GM18507 (cell line): ENCODE measurements around the gene CERS5.
A peak's percentile ranks its signal among the peaks of the same experiment; 100 is the strongest.
"Not testable (repeated sequence)": the region's sequence is repeated elsewhere in the genome, so short reads cannot be mapped to it uniquely, and the experiment has no call there.

ENCODE experiments used
- DNase-seq: peaks from one replicate; pipeline ENCODE4 v3.0.0; 2011; ENCODE audit warnings: low read depth; ENCODE audit not compliant: insufficient read length; ENCODE audit errors: extremely low spot score
- FAIRE-seq: peaks from 2 replicates; lab custom pipeline; 2011; peaks lifted over from hg19 to GRCh38; lab: Jason Lieb, UNC

Gene CERS5

GRCh38 chr12:50085615-50086072, 81.5 kb downstream of the CERS5 start:
- FAIRE-seq: peak; percentile 5
- DNase-seq: no peak

DNA sequence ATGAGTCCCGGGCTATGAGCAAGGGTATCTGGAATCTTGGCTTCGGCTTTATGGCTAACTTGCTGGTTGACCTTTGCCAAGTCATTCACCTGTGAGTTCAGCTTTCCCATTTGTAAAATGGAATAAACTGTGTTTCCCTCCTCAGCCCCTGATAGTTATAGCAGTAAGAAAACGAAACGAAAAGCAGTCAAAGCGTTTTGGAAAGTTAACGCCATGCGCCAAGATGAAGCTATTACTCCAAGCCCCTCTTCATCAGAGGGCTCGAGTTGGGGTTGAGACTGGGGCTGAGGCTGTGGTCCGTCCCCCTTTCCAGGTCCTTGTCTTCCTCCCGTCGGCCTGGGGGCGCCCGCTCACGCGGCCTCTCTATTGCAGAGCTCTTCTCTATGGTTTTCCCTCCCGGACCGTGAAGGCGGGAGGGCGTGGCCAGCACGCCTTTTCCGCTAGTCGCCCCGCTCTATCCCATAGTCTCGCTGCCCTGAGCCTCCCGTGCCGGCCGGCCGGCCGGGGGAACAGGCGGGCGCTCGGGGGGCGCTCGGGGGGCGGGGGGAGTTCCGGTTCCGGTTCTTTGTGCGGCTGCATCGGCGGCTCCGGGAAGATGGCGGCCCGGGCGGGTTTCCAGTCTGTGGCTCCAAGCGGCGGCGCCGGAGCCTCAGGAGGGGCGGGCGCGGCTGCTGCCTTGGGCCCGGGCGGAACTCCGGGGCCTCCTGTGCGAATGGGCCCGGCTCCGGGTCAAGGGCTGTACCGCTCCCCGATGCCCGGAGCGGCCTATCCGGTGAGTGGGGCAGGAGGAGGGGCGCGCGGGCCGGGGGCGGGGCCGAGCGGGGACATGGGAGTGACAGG, 82.2 kb downstream of the CERS5 start, which contains the start of gene SMARCD1:
Gene SMARCD1, plus strand, starts transcription at position 568 of the 840 bp plus-strand sequence. Its CDS starts 28 bp downstream, at position 596.
- FAIRE-seq (peak; percentile 89), DNase-seq (peak; percentile 84)

GRCh38 chr12:50084409-50084774, 82.8 kb downstream of the CERS5 start:
- FAIRE-seq: not testable (repeated sequence)

GRCh38 chr12:50083301-50083700, 83.9 kb downstream of the CERS5 start:
- no peak for DNase-seq
- FAIRE-seq: no peak

More at GRCh38 chr12:50084409-50084774, 82.8 kb downstream of the CERS5 start:
- not testable (repeated sequence) for DNase-seq

DNA sequence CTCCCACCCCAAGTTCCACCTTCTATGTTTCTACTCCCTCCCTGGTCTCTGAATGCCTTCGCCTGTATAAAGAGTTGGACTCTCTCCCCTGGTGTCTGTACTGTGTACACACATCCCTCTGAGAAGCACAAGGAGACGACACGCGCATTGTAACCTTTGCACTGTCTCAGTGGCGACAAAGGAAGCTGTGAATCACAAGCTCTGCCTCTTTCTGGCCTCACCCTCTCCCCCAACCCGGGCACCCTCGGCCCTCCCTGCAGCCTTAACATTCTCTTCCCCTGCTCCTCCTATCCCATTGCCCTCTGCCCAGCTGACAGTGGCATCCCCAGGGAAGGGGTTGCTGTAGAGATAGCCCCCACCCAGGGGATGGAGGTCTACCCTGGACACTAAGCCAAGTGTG, 84.5 kb downstream of the CERS5 start:
- no peak for DNase-seq
- no peak for FAIRE-seq

GRCh38 chr12:50081096-50081808, 85.9 kb downstream of the CERS5 start:
- DNase-seq: no peak

DNA sequence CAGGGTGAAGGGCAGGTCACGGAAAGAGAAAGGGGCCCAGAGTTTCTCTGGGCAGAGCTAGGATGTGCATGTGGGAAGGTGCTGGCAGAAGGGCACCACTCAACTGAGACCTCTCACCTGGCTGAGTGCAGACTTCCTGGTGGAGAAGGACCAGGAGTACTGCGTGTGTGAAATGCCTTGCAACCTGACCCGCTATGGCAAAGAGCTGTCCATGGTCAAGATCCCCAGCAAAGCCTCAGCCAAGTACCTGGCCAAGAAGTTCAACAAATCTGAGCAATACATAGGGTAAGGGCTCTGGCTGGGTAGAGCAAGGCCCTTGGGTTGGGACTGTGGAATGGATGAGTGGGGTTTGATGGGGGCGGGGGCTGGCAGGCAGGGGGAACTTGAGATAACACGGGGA, 87.4 kb downstream of the CERS5 start:
- DNase-seq (no peak), FAIRE-seq (no peak)

More at GRCh38 chr12:50081096-50081808, 85.9 kb downstream of the CERS5 start:
- no peak for FAIRE-seq
